ENCODE data around the gene TMC7. TPM values are rescaled to one million over a fixed set of nuclear protein-coding genes. Genes with fewer than 3 reads are reported as not detected.
"Not testable (repeated sequence)": the region's sequence is repeated elsewhere in the genome, so short reads cannot be mapped to it uniquely, and the experiment has no call there.

TMC7 gene
- total RNA-seq, 1 experiment from 2014 or later, result 5.2 TPM

DNA sequence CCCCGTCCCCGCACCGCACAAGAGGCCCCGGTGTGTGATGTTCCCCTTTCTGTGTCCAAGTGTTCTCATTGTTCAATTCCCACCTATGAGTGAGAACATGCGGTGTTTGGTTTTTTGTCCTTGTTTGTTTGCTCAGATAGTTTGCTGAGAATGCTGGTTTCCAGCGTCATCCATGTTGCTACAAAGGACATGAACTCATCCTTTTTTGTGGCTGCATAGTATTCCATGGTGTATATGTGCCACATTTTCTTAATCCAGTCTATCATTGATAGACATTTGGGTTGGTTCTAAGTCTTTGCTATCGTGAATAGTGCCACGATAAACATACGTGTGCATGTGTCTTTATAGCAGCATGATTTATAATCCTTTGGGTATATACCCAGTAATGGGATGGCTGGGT is 8.0 kb downstream of the TMC7 start:
- H3K9me3 ChIP-seq (ENCODE audit: control insufficient read depth in 1 of 2, insufficient read depth in 1 of 2, low read depth in 1 of 2, low read length in 2 of 2); H3K4me1 ChIP-seq (ENCODE audit: control insufficient read depth in 1 of 2, insufficient read depth in 2 of 2, low read length in 2 of 2); BruUV-seq (replicated peaks); H3K4me3 ChIP-seq (replicated peaks in 1 of 2; ENCODE audit: low read depth in 1 of 2, low read length in 2 of 2); H4K20me1 ChIP-seq (ENCODE audit: insufficient read depth); CTCF ChIA-PET; RAD21 ChIA-PET (ENCODE audit: low non-redundant PET in 1 of 2, low total read pairs in 2 of 2, uncharacterized antibody in 2 of 2, unreplicated experiment in 2 of 2); intact Hi-C loops (cut with micrococcal nuclease); H3K27me3 ChIP-seq (ENCODE audit: insufficient read depth, low read length); H3K36me3 ChIP-seq (ENCODE audit: control insufficient read depth in 1 of 2, insufficient read depth in 2 of 2, low read length in 2 of 2); DNase-seq (ENCODE audit: low read depth, low spot score); H3K79me2 ChIP-seq (ENCODE audit: insufficient read depth, low read length); POLR2A ChIA-PET; H3K9ac ChIP-seq (ENCODE audit: low read length); H3K9me2 ChIP-seq (ENCODE audit: insufficient read depth); H3K4me2 ChIP-seq (ENCODE audit: low read length); H2AFZ ChIP-seq (ENCODE audit: low read depth, low read length, poor library complexity, severe bottlenecking); ATAC-seq; H3K27ac ChIP-seq (ENCODE audit: low read depth, low read length): not testable (repeated sequence)

GRCh38 chr16:18993531-18993930 is 9.8 kb downstream of the TMC7 start:
- peaks cover 12 to 22% of the 10 kb centered on the region in 2 experiments for H3K4me1 ChIP-seq (ENCODE audit: control insufficient read depth in 1 of 2, insufficient read depth in 2 of 2, low read length in 2 of 2)
- RAD21 ChIA-PET (ENCODE audit: low non-redundant PET in 1 of 2, low total read pairs in 2 of 2, uncharacterized antibody in 2 of 2, unreplicated experiment in 2 of 2); ATAC-seq; intact Hi-C loops (cut with micrococcal nuclease); H3K4me2 ChIP-seq (ENCODE audit: low read length); H3K9me2 ChIP-seq (ENCODE audit: insufficient read depth); H3K9me3 ChIP-seq (ENCODE audit: control insufficient read depth in 1 of 2, insufficient read depth in 1 of 2, low read depth in 1 of 2, low read length in 2 of 2); H4K20me1 ChIP-seq (ENCODE audit: insufficient read depth); H3K4me3 ChIP-seq (replicated peaks in 1 of 2; ENCODE audit: low read depth in 1 of 2, low read length in 2 of 2); H3K27me3 ChIP-seq (ENCODE audit: insufficient read depth, low read length); H3K9ac ChIP-seq (ENCODE audit: low read length); H3K27ac ChIP-seq (ENCODE audit: low read depth, low read length); DNase-seq (ENCODE audit: low read depth, low spot score); H3K79me2 ChIP-seq (ENCODE audit: insufficient read depth, low read length); POLR2A ChIA-PET; BruUV-seq (replicated peaks); H2AFZ ChIP-seq (ENCODE audit: low read depth, low read length, poor library complexity, severe bottlenecking); H3K36me3 ChIP-seq (ENCODE audit: control insufficient read depth in 1 of 2, insufficient read depth in 2 of 2, low read length in 2 of 2): not testable (repeated sequence)
- CTCF ChIA-PET, result interaction anchor here (1.3 kb wide), 1 partner anchor 13 kb away, joined by 3 read pairs; no protein-coding TSS in a partner anchor

DNA sequence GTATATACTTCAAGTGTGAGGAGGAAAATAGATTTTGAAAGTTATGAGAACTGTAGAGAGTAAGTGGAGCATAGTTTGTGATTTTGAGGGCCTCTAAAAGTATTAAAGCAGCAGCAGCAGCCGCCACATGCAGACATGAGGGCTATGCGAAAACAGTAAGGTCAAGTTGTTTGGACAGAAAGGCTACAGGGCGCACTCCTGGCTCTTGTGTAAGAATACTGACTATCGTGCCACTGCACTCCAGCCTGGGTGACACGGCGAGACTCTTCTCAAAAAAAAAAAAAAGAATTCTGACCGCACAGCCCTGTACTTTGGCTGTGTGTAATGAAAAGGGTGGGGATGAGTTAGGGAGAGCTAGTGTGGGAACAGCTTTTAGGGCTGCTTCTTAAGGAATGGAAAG is 10.4 kb downstream of the TMC7 start:
- H3K9me2 ChIP-seq (ENCODE audit: insufficient read depth); H3K27me3 ChIP-seq (ENCODE audit: insufficient read depth, low read length); H3K9ac ChIP-seq (ENCODE audit: low read length); intact Hi-C loops (cut with micrococcal nuclease); H3K27ac ChIP-seq (ENCODE audit: low read depth, low read length); H4K20me1 ChIP-seq (ENCODE audit: insufficient read depth); BruUV-seq (replicated peaks); H3K4me3 ChIP-seq (replicated peaks in 1 of 2; ENCODE audit: low read depth in 1 of 2, low read length in 2 of 2); DNase-seq (ENCODE audit: low read depth, low spot score); H3K9me3 ChIP-seq (ENCODE audit: control insufficient read depth in 1 of 2, insufficient read depth in 1 of 2, low read depth in 1 of 2, low read length in 2 of 2); POLR2A ChIA-PET; ATAC-seq; H3K4me2 ChIP-seq (ENCODE audit: low read length); H3K36me3 ChIP-seq (ENCODE audit: control insufficient read depth in 1 of 2, insufficient read depth in 2 of 2, low read length in 2 of 2); H2AFZ ChIP-seq (ENCODE audit: low read depth, low read length, poor library complexity, severe bottlenecking); H3K79me2 ChIP-seq (ENCODE audit: insufficient read depth, low read length); RAD21 ChIA-PET (ENCODE audit: low non-redundant PET in 1 of 2, low total read pairs in 2 of 2, uncharacterized antibody in 2 of 2, unreplicated experiment in 2 of 2): not testable (repeated sequence)
- H3K4me1 ChIP-seq (ENCODE audit: control insufficient read depth in 1 of 2, insufficient read depth in 2 of 2, low read length in 2 of 2), result peaks cover 16 to 29% of the 10 kb centered on the region in 2 experiments
- CTCF ChIA-PET, result interaction anchor here (1.3 kb wide), 1 partner anchor 13 kb away, joined by 3 read pairs; no protein-coding TSS in a partner anchor

GRCh38 chr16:18995406-18995805 is 11.7 kb downstream of the TMC7 start:
- DNase-seq (ENCODE audit: low read depth, low spot score); H3K27me3 ChIP-seq (ENCODE audit: insufficient read depth, low read length); H3K4me2 ChIP-seq (ENCODE audit: low read length); H3K36me3 ChIP-seq (ENCODE audit: control insufficient read depth in 1 of 2, insufficient read depth in 2 of 2, low read length in 2 of 2); BruUV-seq (replicated peaks); POLR2A ChIA-PET; H4K20me1 ChIP-seq (ENCODE audit: insufficient read depth); H2AFZ ChIP-seq (ENCODE audit: low read depth, low read length, poor library complexity, severe bottlenecking); RAD21 ChIA-PET (ENCODE audit: low non-redundant PET in 1 of 2, low total read pairs in 2 of 2, uncharacterized antibody in 2 of 2, unreplicated experiment in 2 of 2); H3K27ac ChIP-seq (ENCODE audit: low read depth, low read length); H3K9me2 ChIP-seq (ENCODE audit: insufficient read depth); CTCF ChIA-PET; H3K9me3 ChIP-seq (ENCODE audit: control insufficient read depth in 1 of 2, insufficient read depth in 1 of 2, low read depth in 1 of 2, low read length in 2 of 2); H3K9ac ChIP-seq (ENCODE audit: low read length); ATAC-seq; H3K79me2 ChIP-seq (ENCODE audit: insufficient read depth, low read length); H3K4me3 ChIP-seq (replicated peaks in 1 of 2; ENCODE audit: low read depth in 1 of 2, low read length in 2 of 2): not testable (repeated sequence)
- peaks cover 19 to 33% of the 10 kb centered on the region in 2 experiments for H3K4me1 ChIP-seq (ENCODE audit: control insufficient read depth in 1 of 2, insufficient read depth in 2 of 2, low read length in 2 of 2)
- intact Hi-C loops (cut with micrococcal nuclease), result loop anchor here (5.0 kb wide), 1 partner anchor 72 kb away; the partner anchor contains the start of gene COQ7
